HG03460 (cell line): ENCODE data around the gene TNFAIP8L1.

Experiments
- ATAC-seq: cut with Tn5 transposase; IDR thresholded peaks from one replicate; pipeline ENCODE4 v1.9.1; 2021; ENCODE audit not compliant: unreplicated experiment

Gene TNFAIP8L1

DNA sequence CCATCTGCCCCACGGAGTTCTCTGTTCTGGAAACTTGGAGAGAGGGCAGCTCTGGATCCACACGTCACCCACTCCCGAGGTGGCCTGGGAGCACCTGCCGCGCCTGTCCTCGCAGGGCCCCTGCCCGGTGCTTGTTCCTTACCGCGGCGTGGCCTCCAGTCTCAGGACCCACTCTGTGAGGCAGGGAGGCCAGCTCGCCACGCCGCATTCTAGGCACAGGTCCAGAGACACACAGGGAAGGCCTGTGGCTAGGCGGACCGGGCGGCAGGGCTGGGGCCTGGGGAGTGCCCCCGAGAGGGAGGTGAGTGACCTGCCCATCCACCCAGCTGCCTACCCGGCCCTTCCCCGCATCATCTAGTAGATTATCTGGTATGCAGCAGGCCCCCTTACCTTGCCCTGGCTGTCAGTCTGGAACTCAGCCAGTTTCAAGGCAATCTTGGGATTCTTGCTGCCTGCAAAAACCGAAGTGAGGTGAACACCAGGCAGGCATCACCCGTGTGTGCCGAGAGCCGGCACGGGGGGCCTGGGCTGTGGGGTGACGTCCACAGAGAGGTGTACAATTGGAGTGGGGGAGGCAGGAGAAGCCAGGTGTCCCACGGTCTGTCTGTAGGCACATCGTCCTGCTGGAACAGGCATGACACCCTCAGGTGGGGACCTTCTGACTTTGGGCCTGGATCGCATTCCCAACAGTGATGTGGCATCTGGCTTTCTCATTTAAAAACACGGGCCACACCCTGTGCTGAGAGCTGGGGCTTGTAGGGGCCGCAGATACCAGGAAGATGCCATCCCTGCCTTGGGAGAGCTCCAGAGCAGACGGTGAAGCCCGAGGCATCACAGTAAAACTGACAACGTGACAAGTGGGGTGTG is 60.7 kb downstream of the TNFAIP8L1 start:
- no peak for ATAC-seq

DNA sequence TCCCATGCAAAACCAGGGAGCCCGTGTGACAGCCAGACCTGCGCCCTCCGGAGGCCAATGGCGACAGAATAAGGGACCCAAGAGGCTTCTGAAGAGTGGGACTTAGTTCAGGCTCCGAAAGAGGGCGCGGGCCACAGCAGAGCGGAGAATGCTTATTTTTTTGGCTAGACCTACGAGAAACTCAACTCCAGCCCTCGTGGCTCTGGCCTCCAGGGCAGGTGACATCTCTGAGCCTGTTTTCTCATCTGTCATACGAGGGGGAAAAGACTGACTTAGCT is 61.3 kb downstream of the TNFAIP8L1 start:
- no peak for ATAC-seq

DNA sequence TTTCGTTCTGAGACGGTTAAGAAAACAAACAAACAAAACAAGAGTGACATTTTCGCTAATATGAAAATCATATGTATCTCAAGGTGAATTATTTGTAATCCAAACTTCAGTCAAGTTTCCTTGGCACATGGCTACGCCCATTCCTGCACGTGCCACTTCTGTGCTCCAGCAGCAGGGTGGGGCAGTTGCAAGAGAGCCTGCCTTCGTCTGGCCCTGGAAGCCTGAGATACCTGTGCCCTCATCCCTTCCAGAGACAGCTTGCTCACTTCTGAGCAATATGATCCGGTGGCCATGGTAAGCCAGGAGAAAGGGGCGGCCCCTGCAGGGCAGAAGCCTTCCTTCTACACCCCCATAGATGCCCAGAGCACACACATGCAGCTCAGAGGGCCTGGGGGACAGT is 62.2 kb downstream of the TNFAIP8L1 start:
- ATAC-seq: no peak

- no peak for ATAC-seq
Measured at GRCh38 chr19:4702764-4703163, 63.4 kb downstream of the TNFAIP8L1 start.

DNA sequence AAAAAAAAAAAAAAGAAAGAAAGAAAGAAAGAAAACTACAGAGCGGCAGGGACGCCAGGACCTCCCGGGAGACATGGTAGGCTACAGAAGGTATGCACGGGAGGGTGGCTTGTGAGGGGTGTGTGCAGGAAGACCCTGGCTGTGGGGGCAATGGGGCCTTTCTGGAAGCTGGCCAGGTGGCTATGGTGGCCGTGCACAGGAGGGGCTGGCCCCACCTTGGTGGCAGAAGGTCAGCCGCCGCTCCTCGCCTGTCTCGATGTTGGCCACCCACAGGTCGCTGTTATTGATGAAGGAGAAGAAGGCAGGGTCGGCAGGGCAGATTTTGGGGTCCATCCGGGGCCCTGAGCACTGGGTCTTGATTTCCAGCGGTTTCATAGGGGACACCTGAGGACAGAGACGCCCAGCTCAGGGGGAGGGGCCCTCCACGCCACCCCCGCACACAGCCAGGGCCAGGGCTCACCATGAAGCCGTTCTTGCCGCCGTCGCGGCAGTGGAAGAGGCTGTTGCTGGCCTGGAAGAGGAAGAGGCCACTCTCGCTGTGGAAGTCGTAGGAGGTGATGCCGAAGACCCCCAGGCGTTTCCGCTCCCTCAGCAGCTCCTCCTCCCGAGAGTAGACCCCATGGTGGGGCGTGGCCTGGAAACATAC is 64.5 kb downstream of the TNFAIP8L1 start:
- ATAC-seq: no peak

DNA sequence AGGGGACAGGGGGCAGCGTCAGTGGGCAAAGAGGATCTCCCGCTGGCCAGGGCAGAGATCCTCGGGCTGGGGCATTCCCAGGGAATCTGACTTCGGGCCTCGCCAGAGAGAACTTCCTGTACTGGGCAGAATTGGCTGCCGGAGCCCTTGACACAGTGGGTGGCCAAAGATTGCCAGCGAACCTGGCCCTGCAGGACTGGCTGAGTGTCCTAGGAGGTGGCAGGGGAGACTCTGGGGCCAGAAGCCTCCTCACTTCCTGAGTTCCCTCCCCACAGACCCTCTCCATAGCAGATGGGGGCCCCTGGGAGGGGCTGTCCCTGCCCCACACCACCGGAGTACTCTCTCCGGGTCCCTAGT is 65.0 kb downstream of the TNFAIP8L1 start:
- no peak for ATAC-seq
